C4-2B (cell line): ENCODE results near the gene CARD10.

ENCODE experiments used
- CTCF ChIP-seq: fragments of 450-650 bp; conservative IDR thresholded peaks from 2 replicates; pipeline ENCODE4 v1.5.1; 2017; ENCODE audit warnings: mild to moderate bottlenecking
- ZFX ChIP-seq: fragments of 450-650 bp; IDR thresholded peaks from 2 replicates; pipeline ENCODE4 v1.6.1; 2017

- no peak for TF ChIP-seq CTCF
- no peak for TF ChIP-seq ZFX
Measured at GRCh38 chr22:37483050-37483449, 36.2 kb downstream of the CARD10 start.
